ENCODE results near the gene EAF1. TPM values are rescaled to one million over a fixed set of nuclear protein-coding genes. Genes with fewer than 3 reads are reported as not detected.
"Not testable (repeated sequence)": the region's sequence is repeated elsewhere in the genome, so short reads cannot be mapped to it uniquely, and the experiment has no call there.

The EAF1 gene
- polyA plus RNA-seq, 1 donor: 7.6 TPM

GRCh38 chr3:15409239-15409638 is 18.2 kb upstream of the EAF1 start:
- no peak for DNase-seq

DNA sequence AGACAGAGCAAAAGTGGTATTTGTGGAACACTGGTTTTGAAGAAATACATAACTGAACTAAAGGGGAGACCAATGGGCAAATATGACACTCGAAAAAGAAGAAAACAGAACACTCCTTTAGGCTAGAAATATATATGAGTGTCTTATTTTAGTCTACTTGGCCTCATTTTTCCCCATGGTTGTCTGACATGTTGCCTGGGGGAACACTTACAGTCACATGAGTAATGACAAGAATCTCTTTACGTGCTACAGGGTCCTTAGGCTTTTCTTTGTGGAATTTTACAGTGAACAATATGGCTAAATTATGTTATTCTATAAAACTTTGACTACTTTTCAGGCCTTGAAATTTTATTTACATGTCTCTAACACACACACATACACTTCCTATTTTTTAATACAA is 17.6 kb upstream of the EAF1 start:
- DNase-seq: no peak

GRCh38 chr3:15410966-15411365 is 16.4 kb upstream of the EAF1 start:
- DNase-seq: not testable (repeated sequence)

DNA sequence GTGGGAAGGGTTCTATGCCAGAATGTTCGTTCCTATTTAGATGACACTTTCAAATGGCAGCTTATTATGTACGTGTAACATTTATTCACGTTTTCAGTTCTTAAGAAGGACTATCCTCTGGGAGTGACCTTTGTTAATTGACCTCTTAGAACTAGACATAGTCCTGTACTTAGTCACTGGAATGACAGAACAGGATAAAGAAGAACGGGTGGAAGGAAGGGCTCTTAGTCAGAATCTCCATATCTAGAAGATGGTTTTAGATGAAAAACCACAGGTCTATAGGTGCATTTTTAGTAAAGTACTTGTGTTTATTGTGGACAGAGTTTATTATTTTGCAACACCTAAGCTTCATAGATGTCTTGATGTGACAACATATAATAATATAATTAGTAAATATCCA is 6.5 kb upstream of the EAF1 start:
- no peak for DNase-seq

GRCh38 chr3:15426579-15427118 is 749 bp upstream of the EAF1 start:
- no peak for DNase-seq

- DNase-seq: no peak
These were observed 583 bp downstream of the EAF1 start for GRCh38 chr3:15427981-15428380.

DNA sequence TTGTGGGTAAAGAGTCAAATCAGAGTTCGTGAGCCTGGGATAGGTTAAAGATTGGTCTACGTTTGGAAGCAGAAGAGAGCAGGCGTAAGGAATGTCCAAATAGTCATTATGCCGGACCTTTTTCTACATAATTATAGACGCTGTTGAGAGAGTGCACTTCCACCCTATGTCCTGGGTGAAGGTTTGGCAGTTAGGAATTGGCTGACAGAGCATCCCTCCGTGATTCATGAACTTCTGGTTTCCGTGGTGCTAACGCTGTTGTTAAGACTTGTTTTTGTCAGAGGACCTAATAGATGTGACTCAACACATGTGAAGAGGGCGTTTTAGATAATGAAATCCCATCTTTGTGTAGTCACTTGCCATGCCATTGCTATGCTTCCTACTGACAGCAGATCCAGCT is 1.1 kb downstream of the EAF1 start:
- DNase-seq: no peak

DNA sequence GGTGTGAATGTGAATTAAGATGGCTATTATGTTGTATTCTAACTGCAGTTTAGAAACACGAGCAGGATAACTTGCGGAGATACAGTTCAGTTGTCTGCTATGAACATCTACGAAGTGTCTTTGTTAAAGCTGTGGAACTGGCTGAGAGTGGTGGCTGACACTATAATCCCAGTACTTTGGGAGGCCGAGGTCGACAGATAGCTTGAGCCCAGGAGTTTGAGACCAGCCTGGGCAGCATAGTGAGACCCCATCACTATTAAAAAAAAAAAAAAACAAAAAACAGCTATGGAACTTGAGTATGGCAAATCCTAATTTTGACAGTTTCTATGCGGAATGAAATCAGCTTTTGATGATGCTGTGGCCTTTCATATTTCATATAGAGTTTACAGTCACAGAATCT is 1.7 kb downstream of the EAF1 start:
- no peak for DNase-seq

DNA sequence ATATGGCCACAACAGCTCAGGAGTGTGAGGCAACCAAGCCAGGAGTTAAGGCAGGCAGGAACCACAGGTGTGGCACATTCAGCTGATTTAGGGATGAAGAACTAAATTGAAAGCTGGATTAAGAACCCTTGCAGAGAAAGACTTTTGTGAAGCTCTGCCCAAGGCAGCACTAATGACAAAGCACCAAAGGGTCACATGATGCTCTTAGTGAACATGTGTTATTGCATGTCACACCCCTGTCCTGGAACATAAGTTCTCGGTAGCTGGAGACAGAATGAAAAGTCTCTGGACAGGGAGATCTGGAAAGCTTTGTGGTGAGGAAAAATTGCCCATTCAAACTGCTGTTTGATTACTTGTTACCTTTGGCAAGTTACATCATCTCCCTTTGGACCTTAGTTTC is 3.2 kb downstream of the EAF1 start:
- DNase-seq: no peak

- DNase-seq: no peak
These were observed 3.9 kb downstream of the EAF1 start for GRCh38 chr3:15431256-15431837.

DNA sequence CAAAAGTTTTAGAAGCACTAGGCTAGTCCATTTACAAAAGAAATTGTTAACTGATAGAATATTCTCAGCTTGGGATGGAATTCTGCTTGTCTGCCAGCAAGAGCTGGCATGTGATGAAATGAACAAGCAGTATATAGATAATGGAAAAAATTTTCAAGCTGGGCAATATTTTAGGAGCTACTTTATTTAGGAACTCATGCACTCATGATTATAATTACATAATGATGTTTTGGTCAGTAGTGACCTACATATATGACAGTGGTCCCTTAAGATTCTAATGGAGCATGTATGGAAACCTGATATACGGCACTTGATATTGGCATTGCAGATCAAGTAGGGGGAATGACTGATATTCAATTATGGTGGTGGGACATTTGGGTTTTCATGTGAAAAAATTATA is 6.1 kb downstream of the EAF1 start:
- DNase-seq: no peak

DNA sequence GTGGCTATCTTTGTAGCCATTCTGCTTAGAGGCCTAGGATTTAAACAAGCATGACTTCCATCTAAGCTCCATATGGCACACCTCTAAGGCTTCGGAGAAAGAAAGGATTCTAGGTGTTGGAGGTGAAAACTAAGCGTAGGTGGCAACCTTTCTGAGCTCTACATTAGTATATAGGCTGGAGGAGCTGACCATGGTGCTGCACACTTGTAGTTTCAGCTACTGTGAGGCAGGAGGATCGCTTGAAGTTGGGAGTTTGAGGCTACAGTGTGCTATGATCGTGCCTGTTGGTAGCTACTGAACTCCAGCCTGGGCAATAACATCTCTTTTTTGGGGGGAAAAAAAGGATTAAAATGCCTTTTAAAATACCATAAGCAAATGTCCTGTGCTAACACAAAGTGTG is 7.4 kb downstream of the EAF1 start:
- no peak for DNase-seq

- no peak for DNase-seq
These were observed 8.8 kb downstream of the EAF1 start for GRCh38 chr3:15436246-15436645.

DNA sequence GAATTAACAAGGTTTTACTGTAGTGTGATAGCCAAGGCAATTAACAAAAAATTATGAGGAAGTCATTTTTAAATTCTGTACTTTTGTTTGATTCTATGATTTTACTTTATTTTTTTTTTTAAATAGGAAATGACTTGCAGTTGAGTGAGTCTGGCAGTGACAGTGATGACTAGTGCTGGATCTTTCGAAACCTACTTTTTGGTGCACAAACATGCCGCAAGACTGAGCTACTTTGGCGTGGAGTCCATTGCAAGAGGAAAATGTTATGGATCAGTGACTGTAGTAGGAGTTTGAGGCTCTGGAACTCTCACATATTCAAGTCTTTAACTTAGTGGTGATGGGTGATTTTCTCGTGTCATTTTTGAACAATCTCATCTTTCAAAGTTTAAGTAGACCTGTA is 11.6 kb downstream of the EAF1 start:
- no peak for DNase-seq

GRCh38 chr3:15439476-15439875 is 12.1 kb downstream of the EAF1 start:
- no peak for DNase-seq

DNA sequence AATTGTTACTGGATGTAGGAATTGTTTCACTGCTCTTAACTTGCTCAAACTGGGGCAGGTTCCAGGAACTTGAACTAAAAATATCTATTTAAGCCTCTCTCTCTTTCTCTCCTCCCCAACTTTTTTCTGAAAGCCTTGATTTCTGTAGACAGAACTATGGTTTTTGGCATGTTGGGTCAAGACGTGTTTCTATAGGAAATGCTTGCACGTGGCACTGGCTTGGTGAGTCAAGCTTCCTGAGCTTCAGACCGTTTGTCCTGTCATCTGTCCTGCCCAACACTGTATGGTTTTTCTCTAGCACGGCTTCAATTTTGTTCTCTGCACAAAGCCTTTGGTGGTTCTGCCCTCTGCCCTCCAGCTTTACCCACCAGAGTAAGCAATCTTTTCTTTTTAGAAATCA is 13.5 kb downstream of the EAF1 start:
- DNase-seq: no peak

GRCh38 chr3:15443826-15444524 is 16.6 kb downstream of the EAF1 start:
- DNase-seq: no peak

DNA sequence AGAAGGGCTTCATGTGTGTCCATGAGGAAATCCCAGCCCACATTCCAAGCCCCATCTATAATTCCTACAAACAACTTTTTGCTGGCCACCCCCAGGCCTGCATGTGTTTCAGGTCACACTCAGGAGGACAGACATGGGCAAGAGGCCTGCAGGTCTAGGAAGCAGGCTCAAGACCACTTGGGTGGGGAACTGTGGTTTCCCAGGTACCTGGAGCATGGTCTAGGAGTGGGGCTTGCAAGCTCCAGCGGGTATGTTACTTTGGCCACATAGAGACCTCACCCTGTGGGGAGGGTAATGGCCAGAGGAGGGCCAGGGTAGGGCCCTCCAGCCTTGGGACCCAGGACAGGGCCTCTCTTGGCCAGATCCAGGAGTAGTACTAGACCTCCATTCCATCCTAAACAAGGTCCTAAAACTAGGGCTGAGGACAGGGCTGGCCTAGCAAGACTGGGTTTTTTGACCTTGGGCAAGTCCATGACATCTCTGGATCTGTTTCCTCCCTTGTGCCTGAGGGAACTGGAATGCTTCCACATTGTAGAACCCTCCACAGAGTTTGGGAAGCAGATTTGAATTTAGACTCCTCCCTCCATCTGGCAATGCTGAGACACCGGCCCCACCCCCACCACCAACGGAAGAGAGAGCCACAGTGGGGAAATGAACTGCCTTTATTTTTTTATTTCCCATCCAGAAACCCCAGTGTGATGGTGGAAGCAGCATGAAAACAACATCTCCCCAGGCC is 22.3 kb downstream of the EAF1 start:
- no peak for DNase-seq

DNA sequence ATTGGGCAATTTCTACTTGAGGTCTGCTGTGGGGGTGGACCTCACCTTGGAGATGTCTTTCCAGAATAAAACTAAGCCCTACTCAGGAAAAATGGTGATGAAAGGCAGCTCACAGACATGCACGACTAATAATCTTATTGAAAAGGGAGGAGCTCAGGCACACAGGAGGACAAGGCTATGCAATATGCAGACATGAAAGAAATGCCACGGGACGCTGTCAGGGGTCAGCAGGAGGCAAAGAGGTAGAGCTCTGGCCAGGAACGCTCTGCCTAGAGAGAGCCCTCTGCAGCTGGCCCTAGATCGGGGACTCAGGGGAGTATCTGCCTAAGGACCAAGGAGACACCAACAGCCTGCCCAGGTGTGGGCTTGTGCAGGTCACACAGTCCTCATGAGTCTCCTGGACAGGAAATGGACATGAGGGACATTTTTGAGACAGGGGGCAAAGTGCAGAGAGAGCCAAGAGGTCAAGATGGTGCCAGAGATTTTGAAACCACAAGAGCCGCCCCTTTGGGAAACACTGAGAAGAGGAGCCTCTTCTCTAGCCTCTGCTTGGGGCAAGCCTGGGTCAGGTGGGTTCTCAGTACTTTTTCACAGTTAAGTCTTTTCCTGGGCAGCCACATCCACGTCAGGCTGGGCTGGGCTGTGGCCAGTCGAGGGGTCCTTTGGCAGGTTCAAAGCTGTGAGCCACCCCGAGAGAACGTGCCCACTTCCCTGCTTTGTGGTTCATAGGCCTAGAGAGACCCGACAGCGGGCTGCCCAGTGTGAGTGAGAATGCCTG is 23.2 kb downstream of the EAF1 start:
- DNase-seq: no peak

DNA sequence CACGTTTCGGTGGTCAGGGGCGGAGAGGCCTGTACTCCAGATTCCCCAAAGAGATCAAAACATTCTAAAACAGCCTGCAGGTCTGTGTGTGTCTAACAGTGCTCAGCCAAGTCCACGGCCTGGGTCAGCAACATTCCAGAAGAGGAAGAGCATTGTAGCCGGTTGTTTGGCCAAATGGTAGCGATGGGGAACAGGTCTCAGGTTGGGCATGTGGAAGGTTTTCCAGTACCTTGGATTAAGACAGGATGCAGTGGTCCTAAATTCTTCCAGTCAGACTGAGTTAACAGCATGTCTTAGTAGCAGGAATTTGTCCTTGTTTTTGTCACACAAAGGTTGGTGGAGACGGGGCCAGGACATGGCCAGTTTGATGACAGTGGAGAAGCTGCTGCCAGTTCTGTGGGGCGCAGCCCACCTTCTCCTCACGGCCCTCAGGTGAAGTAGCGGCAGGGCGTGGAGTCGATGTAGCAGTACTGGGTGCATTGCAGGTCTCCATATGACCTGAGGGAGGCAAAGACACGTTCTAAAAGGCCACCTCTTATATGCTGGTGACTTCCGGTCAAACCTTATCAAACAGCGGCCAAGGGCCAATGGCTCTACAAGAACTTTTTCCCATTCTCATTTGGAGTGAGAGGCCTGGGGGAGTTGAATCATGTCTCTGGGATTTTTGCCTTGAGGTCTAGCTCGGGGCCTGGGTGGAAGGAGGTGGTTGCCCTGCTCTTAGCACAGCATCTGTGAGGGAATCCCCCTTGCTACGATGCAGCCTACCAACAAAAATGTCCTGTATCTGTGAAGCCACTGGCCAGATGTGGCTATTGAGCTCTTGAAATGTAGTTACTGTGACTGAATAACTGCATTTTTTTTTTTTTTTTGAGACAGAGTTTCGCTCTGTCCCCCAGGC is 24.1 kb downstream of the EAF1 start:
- DNase-seq: no peak

- no peak for DNase-seq
These were observed 24.8 kb downstream of the EAF1 start for GRCh38 chr3:15452156-15452555.

GRCh38 chr3:15452961-15453360 is 25.6 kb downstream of the EAF1 start:
- no peak for DNase-seq

All from hindlimb muscle (tissue), 1 donor.